ENCODE measurements around the gene MIR17HG.
"Not testable (repeated sequence)": the region's sequence is repeated elsewhere in the genome, so short reads cannot be mapped to it uniquely, and the experiment has no call there.

The MIR17HG gene

GRCh38 chr13:91347996-91348905 is 764 bp downstream of the MIR17HG start:
- DNase-seq (ENCODE audit: low read depth) = no peak

GRCh38 chr13:91348906-91349435 is 1.5 kb downstream of the MIR17HG start:
- peak; percentile 48 for DNase-seq (ENCODE audit: low read depth)

GRCh38 chr13:91349992-91350911 is 2.8 kb downstream of the MIR17HG start:
- no peak for DNase-seq (ENCODE audit: low read depth)

- no peak for DNase-seq (ENCODE audit: low read depth)
Measured at GRCh38 chr13:91351123-91351522, 3.6 kb downstream of the MIR17HG start.

- no peak for DNase-seq (ENCODE audit: low read depth)
Measured at GRCh38 chr13:91351980-91352379, 4.5 kb downstream of the MIR17HG start.

- not testable (repeated sequence) for DNase-seq (ENCODE audit: low read depth)
Measured at GRCh38 chr13:91352891-91353290, 5.4 kb downstream of the MIR17HG start.

GRCh38 chr13:91353494-91353893 is 6.0 kb downstream of the MIR17HG start:
- DNase-seq (ENCODE audit: low read depth) = no peak

GRCh38 chr13:91355099-91355825 is 7.8 kb downstream of the MIR17HG start:
- DNase-seq (ENCODE audit: low read depth) = no peak

GRCh38 chr13:91355826-91356710 is 8.6 kb downstream of the MIR17HG start:
- DNase-seq (ENCODE audit: low read depth) = no peak

GRCh38 chr13:91356919-91357612 is 9.6 kb downstream of the MIR17HG start:
- no peak for DNase-seq (ENCODE audit: low read depth)

- DNase-seq (ENCODE audit: low read depth) = no peak
Measured at GRCh38 chr13:91357613-91358386, 10.3 kb downstream of the MIR17HG start.

GRCh38 chr13:91358387-91358782 is 10.9 kb downstream of the MIR17HG start:
- DNase-seq (ENCODE audit: low read depth) = no peak

- no peak for DNase-seq (ENCODE audit: low read depth)
Measured at GRCh38 chr13:91359111-91359510, 11.6 kb downstream of the MIR17HG start.

- no peak for DNase-seq (ENCODE audit: low read depth)
Measured at GRCh38 chr13:91359631-91360030, 12.1 kb downstream of the MIR17HG start.

GRCh38 chr13:91360246-91360751 is 12.8 kb downstream of the MIR17HG start:
- DNase-seq (ENCODE audit: low read depth) = no peak

GRCh38 chr13:91361755-91362271 is 14.3 kb downstream of the MIR17HG start:
- DNase-seq (ENCODE audit: low read depth) = no peak

- no peak for DNase-seq (ENCODE audit: low read depth)
Measured at GRCh38 chr13:91362908-91363307, 15.4 kb downstream of the MIR17HG start.

GRCh38 chr13:91368101-91368500 is 20.6 kb downstream of the MIR17HG start:
- DNase-seq (ENCODE audit: low read depth) = no peak
